Measurements from ENCODE around the gene METTL16.

- no peak for TF ChIP-seq YY1 (IDR thresholded peaks at IDR 0.05)
- TF ChIP-seq CTCF (IDR thresholded peaks at IDR 0.05; ENCODE audit: low read depth, low read length, missing input control) = no peak
- no peak for TF ChIP-seq MAX (IDR thresholded peaks at IDR 0.05)
- TF ChIP-seq TAF1 (conservative IDR thresholded peaks at IDR 0.05) = no peak
- TF ChIP-seq EGR1 (IDR thresholded peaks at IDR 0.05; ENCODE audit: low read depth in 2 of 2) = no peak
- TF ChIP-seq RAD21 (IDR thresholded peaks at IDR 0.05) = no peak
Observed at GRCh38 chr17:2386400-2387085, 125.1 kb downstream of the METTL16 start.
